ENCODE measurements around the gene PPDPF. TPM values are rescaled to one million over a fixed set of nuclear protein-coding genes. Genes with fewer than 3 reads are reported as not detected.
"Not testable (repeated sequence)": the region's sequence is repeated elsewhere in the genome, so short reads cannot be mapped to it uniquely, and the experiment has no call there.

PPDPF gene
- total RNA-seq, 1 experiment from 2014 or later: 93.2 TPM

DNA sequence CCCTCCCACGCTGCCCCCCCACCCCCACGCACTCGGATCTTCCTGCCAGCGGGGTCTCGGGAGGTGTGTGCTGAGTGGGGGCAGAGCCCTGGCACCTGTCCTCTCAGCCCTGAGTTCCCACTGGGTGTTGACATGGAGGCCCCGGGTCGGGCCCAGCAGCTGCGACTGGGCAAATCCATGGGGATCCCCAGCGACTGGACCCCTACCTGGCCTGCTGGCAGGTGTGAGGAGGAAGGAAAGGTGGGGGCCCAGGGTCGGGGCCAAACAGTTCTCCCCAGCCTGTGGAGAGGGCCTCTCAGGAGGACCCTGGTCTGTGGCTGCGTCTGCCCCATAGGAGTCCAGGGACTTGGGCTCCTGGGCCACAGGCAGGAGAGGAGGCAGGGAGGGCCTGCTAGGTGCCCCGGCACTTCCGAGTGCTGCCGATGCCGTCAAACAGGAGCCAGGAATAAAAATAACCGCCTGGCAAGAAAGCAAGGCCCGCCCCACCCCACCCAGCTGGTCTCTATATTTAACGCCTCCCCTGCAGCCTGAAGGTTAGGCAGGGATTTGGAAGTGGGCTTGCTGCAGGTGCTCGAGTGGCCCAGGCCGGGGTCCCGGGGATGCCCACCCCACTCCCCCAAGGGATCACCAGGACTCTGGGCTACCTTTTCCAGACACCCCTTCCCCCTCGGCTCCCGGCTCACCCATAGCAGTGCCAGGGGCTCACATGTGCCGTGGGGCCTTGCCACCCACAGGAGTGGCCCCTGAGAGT lies 20.2 kb upstream of the PPDPF start:
- no peak for DNase-seq (ENCODE audit: low spot score)

DNA sequence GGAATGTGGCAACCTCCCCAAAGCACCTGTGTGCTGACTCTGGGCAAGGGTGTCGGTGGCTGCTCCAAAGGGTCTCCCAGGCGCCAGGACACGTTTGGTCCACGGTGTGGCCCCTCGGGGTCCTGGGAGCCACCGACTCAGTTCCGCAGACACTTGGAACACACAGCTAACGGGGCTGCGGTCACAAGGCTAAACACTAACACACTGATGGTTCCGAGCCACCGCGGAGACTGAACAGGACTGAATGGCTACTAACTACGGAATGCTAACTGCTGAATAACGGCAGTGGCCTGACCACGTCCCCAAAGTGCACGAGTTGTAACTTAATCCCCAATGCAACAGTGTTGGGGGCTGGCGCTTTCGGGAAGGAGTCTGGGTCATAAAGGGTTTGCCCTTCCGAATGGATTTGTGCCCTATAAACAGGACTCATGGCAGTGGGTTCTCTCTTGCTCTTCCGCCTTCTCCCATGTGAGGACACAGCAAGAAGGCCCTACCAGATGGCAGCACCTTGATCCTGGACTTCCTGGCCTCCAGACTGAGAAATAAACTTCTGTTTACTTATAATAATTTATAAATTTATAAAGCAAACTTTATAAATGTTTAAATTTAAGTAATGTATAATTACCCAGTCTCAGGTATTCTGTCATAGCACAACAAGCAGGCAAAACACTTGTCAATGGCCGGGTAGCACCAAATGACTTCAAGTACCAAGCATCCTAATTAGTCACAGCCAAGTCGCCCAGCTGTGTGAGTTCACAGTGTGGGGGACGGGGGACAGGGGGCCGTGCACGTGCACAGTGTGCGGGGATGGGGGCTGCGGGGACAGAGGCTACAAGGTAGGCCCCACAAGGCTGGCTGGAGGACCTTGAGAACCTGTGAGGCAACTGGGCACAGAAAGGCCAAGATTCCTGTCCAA lies 19.4 kb upstream of the PPDPF start:
- no peak for DNase-seq (ENCODE audit: low spot score)

DNA sequence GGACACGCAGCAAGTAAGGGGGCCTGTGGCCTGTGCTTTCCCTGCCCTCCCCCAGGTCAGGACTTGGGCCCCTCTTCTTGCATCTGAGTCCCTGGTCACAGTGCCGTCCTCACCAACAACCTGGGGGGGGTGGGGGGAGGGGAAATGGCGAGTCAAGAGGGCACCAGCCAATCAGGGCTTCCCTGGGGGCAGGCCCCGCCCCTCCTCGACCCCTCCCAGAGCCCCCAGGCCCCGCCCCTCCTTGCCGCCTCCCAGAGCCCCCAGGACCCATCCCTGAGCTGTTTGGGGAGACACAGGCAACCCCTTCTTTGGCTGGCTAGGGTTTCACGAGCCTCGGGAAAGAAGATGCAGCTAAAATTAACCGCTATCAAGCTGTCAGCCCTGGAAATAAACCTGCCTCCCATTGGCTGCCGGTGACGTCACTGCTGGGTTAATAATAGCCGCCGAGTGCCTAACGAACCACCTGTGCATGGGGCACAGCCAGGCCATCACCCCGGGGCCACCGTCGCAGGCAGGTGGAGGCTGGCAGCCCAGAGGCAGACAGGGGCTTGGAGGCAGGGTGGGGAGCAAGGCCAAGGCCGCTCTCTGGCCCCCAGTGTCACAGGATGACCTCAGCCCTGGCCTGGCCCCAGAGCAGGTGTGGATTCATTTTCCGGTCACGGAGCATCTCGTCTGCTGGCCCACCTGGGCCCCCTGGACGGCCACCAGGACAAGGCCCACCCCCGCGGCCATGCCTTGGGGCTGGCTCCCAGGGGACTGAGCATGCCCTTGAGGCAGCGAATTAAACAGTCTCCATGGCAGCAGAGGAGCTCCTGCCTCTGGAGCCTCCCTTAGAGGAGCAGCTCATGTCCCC lies 18.5 kb upstream of the PPDPF start:
- DNase-seq (ENCODE audit: low spot score): no peak

DNA sequence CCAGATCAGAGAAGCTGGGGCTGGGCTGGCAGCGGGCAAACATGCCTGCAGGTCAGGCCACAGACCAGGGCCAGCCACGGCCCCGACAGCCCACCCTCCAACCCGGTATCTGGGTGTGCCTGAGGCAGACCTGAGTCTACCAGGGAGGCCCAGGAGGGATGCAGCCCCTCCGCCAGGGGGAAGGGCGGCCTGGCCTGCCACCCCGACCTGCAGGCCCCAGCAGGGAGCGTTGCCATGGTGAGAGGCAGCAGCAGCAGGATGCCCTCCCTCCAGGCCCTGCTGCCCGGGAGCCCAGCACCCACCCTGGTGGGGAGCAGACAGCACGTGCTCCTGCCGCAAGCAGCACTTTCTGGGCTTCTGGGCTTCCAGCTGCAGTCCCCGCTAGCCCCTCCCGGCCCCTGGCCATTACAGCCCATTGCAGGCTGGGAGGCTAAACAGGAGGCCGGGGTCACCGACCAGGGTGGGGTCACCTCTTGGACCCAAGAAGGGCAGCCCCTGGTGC lies 17.8 kb upstream of the PPDPF start:
- no peak for DNase-seq (ENCODE audit: low spot score)

DNA sequence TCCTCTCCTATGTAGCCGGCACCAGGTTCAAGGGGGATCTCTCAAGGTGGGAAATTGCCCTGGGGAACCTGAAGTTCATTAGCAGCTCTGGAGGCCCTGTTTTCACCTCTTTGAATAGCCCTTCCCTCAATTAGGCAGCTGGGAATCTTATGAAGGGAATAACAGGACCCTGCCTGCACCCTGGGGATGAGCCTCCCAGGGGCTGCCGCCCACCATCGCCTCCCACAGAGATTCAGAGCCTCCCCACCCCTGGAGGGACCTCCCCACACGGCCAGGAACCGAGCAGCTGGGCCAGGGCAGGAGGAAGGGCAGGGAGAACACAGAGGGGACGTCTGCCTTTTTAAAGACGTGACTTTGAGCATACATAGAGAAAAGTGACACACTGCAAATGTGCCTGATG lies 17.0 kb upstream of the PPDPF start:
- DNase-seq (ENCODE audit: low spot score): no peak

DNA sequence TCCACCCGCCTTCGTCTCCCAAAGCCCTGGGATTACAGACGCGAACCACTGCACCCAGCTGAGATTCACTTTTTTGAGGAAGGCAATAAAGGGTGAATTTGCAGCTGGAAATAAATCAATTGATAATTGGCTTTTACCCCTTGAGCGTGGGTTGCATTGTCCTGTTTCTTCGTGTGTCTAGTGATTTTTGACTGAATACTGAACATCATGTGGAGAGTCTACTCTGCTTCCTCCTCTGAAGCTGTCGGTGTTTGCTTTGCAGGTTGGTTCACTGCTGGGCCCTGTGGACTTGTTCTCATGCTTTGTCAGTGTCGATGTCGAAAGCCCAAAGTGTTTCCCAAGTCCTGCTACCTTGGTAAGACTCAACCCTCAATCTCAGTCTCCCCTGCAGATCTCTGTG lies 15.9 kb upstream of the PPDPF start:
- DNase-seq (ENCODE audit: low spot score): no peak

DNA sequence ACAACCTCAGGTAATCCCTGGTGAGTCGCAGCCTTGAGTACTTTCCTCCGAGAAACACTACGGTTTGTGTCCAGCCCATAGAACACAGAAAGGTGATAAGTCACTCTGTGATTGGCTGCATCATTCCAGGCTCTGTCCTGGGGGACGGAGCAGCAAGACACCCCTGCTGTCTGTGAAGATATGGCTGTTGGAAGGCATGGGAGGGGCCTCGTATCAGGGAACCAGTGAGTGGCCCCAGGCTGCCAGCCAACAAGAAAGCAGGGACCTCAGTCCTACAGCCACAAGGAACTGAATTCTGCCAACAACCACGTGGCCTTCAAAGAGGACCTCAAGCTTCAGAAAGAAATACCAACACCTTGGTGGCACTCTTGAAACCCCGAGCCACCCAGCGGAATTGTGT lies 15.3 kb upstream of the PPDPF start:
- no peak for DNase-seq (ENCODE audit: low spot score)

DNA sequence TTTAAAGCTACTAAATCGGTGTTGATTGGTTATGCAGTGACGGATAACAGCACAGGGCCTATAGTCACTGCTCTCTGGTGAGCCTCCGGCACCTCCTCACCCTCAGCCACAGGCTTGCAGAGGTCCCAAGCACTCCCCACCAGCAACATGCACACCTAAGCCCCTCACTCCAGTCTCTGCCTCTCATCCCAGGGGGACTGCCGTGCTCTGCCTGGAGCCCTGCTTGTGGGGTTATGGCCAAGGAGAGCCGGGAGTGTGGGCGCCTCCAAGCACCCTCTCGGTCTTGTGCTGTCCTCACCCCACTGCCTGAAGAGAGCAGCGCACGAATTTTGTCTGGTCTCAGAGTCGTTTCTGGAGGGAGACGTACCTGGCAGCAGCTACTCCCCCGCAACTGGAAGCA lies 14.8 kb upstream of the PPDPF start:
- DNase-seq (ENCODE audit: low spot score): no peak

DNA sequence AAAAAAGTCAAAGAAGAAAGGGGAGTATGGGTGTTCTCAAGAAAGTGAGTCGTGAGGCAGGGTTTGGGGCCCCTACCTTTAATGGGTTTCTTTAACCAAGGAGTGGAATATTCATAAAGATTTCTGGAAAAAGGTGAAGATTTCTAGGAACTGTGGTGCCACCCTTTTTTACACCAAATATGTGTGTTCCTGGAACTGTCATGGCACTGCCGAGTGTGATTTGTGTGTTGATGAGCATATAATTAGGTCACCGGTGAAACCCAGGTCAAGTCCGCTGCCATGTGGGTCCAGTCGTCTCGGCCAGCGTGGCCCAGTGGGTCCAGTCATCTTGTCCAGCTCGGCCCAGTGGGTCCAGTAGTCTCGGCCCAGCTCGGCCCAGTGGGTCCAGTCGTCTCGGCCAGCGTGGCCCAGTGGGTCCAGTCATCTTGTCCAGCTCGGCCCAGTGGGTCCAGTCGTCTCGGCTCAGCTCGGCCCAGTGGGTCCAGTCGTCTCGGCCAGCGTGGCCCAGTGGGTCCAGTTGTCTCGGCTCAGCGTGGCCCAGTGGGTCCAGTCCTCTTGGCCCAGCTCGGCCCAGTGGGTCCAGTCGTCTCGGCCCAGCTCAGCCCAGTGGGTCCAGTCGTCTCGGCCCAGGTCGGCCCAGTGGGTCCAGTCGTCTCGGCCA lies 13.4 kb upstream of the PPDPF start:
- no peak for DNase-seq (ENCODE audit: low spot score)

DNA sequence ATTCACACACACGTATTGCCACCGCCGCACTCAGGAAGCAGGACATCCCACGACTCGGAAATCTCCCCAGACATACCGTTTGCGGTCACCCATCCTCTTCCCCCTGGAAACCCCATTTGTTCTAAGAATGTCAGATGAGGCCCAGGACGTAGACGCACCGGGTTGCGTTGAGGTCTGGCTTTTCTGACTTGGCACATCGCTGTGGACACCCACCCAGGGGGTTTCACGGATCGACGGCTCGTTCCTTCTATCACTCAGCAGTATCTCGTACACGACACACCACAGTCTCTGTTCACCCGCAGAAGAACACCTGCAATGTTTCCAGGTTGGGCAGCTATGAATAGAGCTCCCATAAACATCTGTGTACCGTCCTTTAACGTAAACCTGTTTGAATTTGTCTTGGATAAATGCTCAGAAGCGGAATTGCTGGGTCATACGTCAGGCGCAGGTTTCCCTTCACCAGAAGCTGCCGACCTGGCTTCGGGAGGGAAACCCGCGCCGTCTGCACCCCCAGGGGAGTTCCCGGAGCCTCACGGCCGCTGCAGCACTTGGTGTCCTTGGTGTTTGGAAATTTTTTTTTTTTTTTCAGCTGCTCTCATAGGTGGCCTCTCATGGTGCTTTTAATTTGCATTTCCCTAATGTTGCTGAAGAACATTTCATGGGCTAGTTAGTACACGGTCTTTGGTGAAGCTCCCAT lies 12.3 kb upstream of the PPDPF start:
- DNase-seq (ENCODE audit: low spot score): no peak

DNA sequence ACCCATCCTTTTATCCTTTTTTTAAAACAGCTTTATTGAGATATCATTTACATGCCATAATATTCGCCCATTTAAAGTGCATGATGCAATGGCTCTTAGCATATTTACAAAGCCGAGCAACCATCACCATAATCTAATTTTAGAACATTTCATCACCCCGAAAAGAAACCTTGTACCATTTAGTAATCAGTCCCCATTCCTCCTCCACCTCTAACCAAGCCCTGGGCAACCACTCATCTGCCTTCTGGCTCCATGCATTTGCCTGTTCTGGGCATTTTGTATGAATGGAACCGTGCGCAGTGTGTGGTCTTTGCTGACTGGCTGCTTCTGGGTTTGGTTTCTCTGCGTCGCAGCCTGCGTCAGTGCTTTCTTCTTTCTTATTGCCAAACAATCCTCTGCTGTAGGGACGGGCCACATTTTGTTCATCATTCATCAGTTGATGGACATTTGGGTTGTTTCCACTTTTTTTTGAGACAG lies 11.4 kb upstream of the PPDPF start:
- DNase-seq (ENCODE audit: low spot score): no peak

DNA sequence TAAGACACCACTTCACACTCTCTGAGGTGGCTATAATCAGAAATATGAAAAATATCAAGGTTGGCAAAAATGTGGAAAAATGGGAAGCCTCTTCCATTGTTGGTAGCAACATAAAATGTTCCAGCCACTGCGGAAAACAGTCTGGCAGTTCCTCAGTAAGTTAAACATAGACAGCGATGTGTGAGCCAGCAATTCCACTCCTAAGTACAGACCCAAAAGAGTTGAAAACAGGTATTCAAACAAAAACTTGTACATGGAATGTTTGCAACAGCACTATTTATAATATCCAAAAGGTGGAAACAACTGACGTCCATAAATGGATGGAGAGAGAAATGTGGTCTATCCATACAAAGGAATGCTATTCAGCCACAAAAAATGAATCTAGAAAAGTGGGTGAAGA lies 7.4 kb upstream of the PPDPF start:
- no peak for DNase-seq (ENCODE audit: low spot score)

DNA sequence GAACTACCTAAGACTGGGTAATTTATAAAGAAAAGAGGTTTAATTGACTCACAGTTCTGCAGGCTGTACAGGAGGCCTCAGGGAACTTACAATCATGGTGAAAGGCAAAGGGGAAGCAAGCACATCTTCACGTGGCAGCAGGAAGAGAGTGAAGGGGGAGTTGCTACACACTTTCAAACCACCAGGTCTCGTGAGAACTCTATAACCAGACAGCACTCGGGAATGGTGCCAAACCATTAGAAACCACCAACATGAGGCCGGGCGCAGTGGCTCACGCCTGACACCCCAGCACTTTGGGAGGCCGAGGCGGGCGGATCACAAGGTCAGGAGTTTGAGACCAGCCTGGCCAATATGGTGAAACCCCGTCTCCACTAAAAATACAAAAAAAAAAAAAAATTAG lies 6.0 kb upstream of the PPDPF start:
- DNase-seq (ENCODE audit: low spot score): not testable (repeated sequence)

DNA sequence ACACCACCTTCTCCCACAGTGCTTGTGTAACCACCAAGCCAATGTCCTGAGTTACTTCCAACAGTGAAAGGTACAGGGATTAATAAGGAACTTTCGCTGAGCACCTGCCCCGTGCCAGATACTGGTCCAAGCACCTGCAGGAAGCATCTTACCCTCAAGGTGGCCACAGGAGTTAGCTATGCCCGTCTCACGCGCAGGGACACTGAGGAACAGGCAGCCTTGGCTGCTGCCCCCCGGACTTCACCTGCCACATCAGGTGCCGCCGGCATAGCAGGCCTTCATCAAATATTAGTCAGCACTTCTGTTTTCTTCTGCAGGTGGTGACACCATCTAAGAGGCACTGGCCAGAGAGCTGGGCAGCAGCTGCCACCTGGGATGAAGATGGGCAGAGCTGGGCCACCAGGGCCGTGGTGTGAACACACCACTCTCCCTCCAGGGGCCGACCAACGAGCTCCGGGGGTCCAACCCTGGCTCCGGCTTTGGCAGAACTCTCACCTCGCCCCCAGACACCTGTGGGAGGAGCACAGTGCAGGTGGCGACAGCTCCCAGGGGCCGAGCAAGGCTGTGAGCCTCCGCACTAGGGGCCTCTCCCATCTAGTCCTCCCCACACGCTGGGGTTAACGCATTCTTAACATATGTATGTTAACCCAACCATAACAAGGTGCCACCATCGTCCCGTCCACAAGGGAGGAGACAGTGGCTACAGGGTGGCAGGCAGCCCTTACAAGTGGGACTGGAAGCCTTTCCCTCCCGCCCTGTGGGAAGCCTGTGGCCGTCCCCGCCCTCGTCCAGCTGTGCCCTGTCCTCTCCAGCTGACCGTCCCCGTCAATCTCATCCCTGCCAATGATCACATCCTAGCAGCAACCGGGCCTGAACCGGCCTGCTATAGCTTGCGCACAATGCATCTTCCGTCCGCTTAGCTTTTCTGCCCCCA lies 2.9 kb upstream of the PPDPF start:
- no peak for DNase-seq (ENCODE audit: low spot score)

DNA sequence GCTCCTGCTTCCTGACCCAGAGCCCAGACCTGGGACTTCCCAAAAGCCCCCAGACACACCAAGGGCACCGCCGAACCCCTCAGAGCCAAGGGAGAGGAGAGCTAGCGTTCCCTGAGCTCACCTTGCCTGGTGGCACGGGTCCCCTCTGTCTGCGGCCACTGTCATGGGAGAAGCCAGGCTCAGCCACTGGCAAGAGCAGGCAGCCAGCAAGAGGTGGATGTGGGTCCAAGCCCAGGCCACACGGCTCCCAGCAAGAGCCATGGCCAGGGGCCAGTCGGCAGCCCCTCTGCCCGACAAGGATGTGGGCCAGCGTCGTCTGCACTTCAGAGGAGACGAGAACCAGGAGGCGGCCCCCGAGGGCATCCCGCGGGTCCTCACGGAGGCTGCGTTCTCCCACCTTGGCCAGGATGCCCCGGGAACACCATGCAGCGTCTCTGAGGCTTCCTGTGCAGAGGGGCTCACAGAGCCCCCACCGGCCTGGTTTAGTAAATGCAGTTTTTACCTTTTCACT lies 2.2 kb upstream of the PPDPF start:
- DNase-seq (ENCODE audit: low spot score): no peak

DNA sequence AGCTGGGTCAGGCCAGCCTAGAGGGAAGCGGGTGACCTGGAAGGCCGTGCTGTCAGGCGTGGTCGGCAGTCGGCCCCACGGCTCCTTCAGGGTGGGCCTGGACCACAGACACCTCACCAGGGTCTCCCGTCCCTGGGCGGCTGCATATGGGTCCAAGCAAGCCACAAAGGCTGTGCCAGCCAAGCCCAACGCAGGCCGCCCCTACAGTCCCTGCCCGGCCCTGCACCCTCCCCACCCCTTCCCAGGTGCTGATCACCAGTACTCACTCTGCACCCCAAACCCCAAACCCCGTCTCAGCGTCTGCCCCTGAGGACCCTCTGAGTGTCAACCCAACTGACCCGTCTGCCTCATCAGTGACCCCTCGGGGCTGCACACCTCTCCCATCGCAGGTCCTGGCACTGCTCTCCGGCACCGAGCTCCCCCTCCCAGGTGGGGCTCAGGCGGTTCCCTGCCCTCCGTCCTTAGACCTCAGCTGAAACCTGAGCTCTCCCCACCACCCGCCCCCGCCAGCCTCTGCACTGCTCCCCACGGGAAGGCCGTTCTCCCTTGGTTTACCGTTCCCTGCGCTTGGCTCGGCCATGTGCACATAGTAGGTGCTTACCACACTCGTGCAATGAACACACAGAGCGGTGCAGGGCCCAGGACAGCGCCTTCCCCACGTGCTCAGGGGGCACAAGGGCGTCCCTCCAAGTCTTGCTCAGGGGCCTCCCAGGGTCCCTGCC lies 1.5 kb upstream of the PPDPF start:
- DNase-seq (ENCODE audit: low spot score): no peak

DNA sequence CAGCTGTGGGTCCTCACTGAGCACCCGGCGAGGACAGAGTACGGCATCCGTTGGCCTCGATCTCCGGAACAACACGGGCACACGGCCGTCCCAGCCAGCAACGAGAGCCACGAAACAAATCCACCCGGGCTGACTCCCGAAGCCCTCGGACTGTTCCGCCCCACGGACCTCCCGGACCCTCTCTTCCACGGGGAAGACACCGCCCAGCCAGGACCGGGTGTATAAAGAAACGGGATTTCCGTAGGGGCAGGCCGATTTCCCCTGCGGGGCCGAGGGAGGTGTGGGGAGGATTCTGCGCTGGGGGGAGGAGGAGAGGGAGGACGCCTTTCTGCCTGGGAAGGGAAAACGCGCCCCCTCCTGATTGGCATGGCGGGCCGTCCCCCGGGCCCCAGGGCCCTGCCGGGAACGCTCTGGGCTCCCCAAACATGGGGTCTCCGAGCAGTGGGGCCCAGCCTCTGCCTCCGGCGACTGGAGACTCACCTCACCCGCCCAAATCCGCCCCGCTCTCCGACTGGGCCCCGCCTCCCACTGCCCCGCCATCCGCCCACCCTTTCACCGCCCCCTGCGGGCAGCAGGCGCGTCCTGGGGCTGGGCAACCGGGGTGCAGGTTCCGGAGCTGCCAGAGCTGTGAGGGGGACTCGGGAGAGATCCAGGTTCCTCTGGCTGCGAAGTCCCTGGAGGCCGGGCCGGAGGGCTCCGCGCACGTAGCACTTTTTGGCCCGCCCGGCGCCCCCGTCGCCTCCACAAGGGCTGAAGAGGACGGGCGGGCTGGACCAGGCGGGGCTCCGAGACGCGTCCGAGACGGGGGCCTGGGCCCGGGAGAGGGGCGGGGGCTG lies 679 bp upstream of the PPDPF start:
- no peak for DNase-seq (ENCODE audit: low spot score)

All from H4 (cell line).